HG03342 (cell line): ENCODE results near the gene RBM42.
"Not testable (repeated sequence)": the region's sequence is repeated elsewhere in the genome, so short reads cannot be mapped to it uniquely, and the experiment has no call there.

ENCODE experiments used
- ATAC-seq: cut with Tn5 transposase; IDR thresholded peaks from one replicate; pipeline ENCODE4 v1.9.1; 2021; ENCODE audit warnings: mild to moderate bottlenecking, moderate library complexity; ENCODE audit not compliant: unreplicated experiment

The RBM42 gene

GRCh38 chr19:35628565-35629331 is at the start of gene RBM42:
Gene RBM42 (plus strand): TSS chr19:35629036. CDS start chr19:35629154, 118 bp downstream.
- ATAC-seq, result peak; percentile 94

- ATAC-seq, result no peak
Observed at GRCh38 chr19:35582760-35583159, 46.1 kb upstream of the RBM42 start.

GRCh38 chr19:35585848-35586247 is 43.0 kb upstream of the RBM42 start, which contains the start of gene PMIS2:
Gene PMIS2 (plus strand): TSS chr19:35586173. CDS start chr19:35586260, 87 bp downstream.
- ATAC-seq, result no peak

- no peak for ATAC-seq
Observed at GRCh38 chr19:35587321-35587720, 41.5 kb upstream of the RBM42 start.

- no peak for ATAC-seq
Observed at GRCh38 chr19:35590875-35591274, 38.0 kb upstream of the RBM42 start.

GRCh38 chr19:35592226-35592625 is 36.6 kb upstream of the RBM42 start:
- no peak for ATAC-seq

GRCh38 chr19:35595026-35595425 is 33.8 kb upstream of the RBM42 start:
- not testable (repeated sequence) for ATAC-seq

- ATAC-seq, result no peak
Observed at GRCh38 chr19:35595928-35596327, 32.9 kb upstream of the RBM42 start.

- ATAC-seq, result no peak
Observed at GRCh38 chr19:35596366-35596999, 32.4 kb upstream of the RBM42 start.

GRCh38 chr19:35601971-35602370 is 26.9 kb upstream of the RBM42 start:
- no peak for ATAC-seq

- ATAC-seq, result not testable (repeated sequence)
Observed at GRCh38 chr19:35604436-35604835, 24.4 kb upstream of the RBM42 start.

- ATAC-seq, result not testable (repeated sequence)
Observed at GRCh38 chr19:35607170-35607569, 21.7 kb upstream of the RBM42 start.

- no peak for ATAC-seq
Observed at GRCh38 chr19:35607661-35608060, 21.2 kb upstream of the RBM42 start.

GRCh38 chr19:35608251-35608650 is 20.6 kb upstream of the RBM42 start:
- ATAC-seq, result no peak

GRCh38 chr19:35609851-35610353 is 18.9 kb upstream of the RBM42 start:
- no peak for ATAC-seq

- ATAC-seq, result no peak
Observed at GRCh38 chr19:35612224-35612558, 16.6 kb upstream of the RBM42 start.

- peak; percentile 76 for ATAC-seq
Observed at GRCh38 chr19:35612559-35613321, 16.1 kb upstream of the RBM42 start, which contains the start of gene HAUS5. Gene HAUS5 (plus strand): TSS chr19:35612735. CDS start chr19:35612795, 60 bp downstream.

- no peak for ATAC-seq
Observed at GRCh38 chr19:35613574-35613973, 15.3 kb upstream of the RBM42 start.

GRCh38 chr19:35615036-35615435 is 13.8 kb upstream of the RBM42 start:
- ATAC-seq, result no peak

- ATAC-seq, result no peak
Observed at GRCh38 chr19:35618857-35619256, 10.0 kb upstream of the RBM42 start.

GRCh38 chr19:35619290-35619923 is 9.4 kb upstream of the RBM42 start:
- no peak for ATAC-seq
